Left ventricle myocardium superior (tissue), 1 donor: ENCODE data around the gene JPH3. TPM values are rescaled to one million over a fixed set of nuclear protein-coding genes. Genes with fewer than 3 reads are reported as not detected.
A peak's percentile ranks its signal among the peaks of the same experiment; 100 is the strongest.

Source experiments
- ATAC-seq: fragments of 200-7000 bp; cut with Tn5 transposase; one replicate; pipeline ENCODE4 v1.9.1; 2020; ENCODE audit warnings: mild to moderate bottlenecking, moderate library complexity
- DNase-seq: peaks from one replicate; pipeline ENCODE4 v3.0.0-alpha.2; 2020
- intact Hi-C: fragments of 100-400 bp; cut with micrococcal nuclease; formaldehyde crosslinking; loops from one replicate; pipeline ENCODE4 v1.11.0; 2022
- total RNA-seq: library from RNA; stranded (reverse); fragmentation: NEBNext Ultra II Directional; extraction: Animal tissue kit (Norgen Biotek cat#: 25700); gene quantifications from one replicate; pipeline ENCODE4 v1.2.1, GENCODE V29; 2021
- donor health status: DM: no; HTN: yes; CAD: no; lungs with severe emphysema.

JPH3 gene
- total RNA-seq, 1 donor from 2014 or later, result 0.12 TPM

DNA sequence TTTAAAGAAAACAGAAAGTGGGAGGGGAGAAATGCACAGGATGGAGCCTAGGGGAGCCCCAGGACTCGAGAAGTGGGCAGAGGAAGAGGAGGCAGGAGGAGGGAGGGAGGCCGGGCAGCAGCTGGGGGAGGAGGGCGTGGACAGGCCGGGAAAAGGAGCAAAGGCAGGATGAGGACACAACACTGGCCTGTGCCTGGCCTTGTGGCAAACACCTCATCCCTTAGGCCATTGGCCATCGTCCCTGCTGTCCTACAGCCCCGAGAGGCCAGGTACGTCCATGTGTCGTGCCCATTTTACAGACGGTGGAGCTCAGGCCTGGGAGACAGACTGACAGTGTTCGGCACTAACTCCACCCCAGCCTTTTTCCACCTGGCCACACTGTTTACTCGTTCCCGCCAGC lies 15.9 kb downstream of the JPH3 start:
- ATAC-seq, result no peak
- no peak for DNase-seq
- intact Hi-C loops, result no loop called here

DNA sequence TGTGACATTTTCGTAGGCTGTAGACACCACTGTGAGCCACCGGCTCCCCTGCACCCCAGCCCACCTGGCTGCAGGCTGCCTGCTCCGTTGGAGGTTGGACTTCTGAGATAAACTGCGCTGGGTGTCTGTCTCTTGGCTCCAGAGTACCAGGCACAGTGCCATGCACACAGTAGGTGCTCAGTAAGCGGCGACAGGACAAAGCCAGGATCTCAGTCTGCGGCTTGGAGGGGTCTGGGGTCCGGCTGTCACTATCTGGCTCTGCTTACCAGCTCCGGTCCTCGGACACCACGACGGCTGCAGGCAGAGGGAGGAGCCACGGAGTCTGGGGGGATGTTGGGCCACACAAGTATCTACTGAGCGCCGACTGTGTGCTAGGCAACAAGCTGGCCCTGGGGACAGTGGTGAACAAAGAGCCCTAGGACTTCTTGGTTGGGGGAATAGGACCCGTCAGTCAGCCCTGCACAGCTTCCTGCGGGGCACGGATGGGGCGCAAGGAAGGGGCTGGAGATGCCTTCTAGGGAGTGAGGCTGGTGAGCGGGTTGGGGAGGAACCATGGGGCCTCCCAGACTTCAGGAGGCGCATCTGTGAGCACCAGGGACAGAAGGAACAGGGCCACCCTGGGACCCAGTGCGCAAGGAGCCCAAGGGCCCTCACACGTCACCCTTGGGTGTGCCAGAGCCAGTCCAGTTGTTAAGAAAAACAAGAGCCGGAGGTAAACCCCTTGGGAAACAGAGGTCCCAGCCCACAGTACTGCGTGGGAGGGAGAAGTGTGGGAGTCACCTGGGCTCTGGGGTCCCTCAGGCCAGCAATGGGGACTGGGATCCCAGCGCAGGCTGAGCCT lies 17.3 kb downstream of the JPH3 start:
- no peak for DNase-seq
- ATAC-seq, result no peak
- intact Hi-C loops, result no loop called here

DNA sequence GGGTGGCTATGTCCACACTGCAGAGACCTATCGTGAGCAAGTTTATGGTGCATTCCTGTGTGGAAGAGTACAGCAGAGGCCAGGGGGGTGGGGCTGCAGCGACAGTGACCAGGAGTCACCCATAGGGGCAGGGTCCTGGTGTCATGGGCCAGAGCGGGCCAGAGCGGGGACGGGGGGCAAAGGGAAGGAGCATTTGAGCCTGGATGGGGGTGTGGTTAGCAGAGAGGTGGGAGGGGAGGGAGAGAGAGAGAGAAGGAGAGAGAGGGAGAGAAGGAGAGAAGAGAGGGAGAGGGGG lies 17.8 kb downstream of the JPH3 start:
- intact Hi-C loops, result no loop called here
- ATAC-seq (no peak), DNase-seq (no peak)

DNA sequence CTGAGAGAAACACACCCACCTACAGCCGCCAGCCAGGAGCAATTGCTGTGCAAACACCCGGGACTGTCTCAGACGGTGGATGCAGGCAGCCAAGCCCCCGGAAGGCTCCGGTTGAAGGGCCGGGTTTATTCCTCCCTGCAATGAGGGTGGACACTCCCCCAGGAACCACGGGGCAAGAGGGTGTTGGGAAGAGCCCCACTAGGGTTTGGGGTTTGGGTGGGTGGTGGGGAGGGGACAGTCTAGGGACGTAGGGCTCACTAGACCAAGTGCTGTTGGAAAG lies 19.2 kb downstream of the JPH3 start:
- ATAC-seq (no peak), DNase-seq (no peak)
- intact Hi-C loops, result no loop called here

DNA sequence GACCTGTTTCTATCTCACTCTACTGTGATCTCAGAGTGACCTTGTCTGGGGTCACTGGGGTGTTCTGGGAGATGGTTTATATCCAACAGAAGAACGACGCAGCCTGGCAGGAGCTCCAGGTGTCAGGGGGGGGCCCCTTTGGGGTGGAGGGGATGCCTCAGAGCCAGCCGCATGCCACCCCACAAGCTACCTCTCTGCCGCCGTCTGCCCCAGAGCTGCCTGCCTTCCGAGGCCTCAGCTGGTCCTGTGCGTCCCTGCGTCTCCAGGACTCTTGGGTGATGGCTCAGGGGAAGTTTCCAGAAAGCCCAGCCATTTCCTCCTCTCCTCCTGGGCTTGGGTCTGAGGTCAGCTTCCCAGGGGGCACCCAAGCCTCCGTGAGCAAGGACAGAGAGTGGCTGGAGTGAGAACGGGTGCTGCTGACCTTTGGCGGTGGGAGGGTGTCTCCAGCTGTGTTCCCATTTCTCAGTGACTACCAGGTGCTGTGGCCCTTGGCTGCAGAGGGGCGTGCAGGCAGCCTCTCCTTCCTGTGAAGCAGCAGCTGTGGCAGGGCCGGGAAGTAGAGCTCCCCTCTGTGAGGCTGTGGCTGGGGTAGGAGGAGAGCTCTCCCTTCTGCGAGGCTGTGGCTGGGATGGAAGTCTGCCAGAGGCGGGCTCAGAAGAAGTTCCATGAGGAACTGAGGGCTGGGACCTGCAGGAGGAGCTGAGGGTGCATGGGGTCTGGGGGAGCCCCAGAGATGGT lies 19.8 kb downstream of the JPH3 start:
- no peak for DNase-seq

DNA sequence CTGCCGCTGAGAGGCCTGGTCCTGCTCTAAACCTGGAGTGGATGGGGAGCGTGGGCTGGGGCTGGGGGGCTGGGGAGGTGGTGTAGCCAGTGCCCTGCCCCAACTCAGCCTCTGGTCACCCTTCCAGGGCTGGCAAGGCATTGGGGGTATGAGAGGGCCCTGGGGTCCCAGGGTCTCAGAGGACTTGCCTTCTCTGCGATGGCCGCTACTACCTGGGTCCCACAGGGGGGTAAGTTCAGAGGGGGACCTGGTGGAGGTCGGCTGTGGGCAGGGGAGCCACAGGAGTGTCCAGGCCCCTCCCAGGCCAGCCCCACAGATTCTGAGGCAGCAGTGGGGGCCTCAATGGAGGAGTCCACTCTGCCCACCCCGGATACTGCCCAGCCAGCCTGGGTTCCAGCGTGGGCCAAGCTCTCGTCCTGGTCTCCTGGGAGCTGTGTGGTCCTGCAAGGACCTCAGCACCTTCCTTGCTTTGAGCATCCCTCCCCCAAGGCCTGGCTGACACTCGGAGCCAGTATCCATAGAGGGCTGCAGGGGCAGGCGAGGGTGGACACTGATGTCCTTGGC lies 20.5 kb downstream of the JPH3 start:
- no peak for ATAC-seq
- no peak for DNase-seq
- intact Hi-C loops, result no loop called here

More for the DNA sequence above, 19.8 kb downstream of the JPH3 start:
- no peak for ATAC-seq
- intact Hi-C loops, result no loop called here

DNA sequence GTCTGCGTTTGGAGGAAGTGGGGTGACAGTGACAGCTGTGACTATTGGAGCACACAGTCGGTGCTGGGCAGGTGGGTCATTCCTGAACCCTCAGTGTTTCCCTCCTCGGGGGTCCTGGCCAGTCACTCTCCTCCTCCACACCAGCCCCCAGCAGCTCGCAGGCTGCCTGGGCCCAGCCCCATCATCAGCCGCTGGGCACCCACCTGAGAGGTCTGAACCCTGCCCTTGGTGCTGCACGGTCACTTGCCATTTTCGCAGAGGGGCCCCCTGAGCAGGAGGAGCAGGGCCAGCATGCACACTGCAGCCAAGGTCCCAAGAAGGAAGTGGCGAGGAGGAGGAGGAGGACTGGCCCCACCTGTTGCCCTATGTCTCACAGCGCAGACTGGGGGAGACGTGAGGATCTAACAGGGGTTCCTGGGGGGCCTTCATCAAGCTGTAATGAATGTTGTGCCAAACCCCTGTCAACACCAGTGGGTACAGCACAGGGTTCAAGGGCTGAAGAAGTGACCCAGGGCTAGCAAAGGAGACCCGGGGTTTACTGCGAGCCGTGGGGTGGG lies 23.0 kb downstream of the JPH3 start:
- no peak for ATAC-seq
- DNase-seq, result no peak
- intact Hi-C loops, result no loop called here

DNA sequence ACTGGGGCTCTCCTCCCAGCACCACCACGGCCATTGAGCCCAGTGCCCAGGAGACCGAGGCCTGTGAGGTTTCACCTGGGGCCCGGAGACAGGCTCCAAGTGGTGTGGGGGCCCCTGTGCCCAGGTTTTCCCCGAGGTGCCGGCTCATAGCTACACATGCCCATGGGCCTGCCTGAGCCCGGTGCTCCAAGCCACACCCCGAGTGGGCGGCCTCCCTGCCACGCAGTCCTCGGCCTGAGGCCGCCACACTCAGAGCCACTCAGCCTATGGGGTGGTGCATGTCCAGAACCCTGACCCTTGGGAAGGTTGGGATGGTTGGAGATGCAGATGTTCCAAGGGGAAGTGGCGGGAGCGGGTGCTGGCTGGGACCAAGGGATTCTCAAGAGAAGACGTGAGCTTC lies 24.1 kb downstream of the JPH3 start:
- DNase-seq (no peak), ATAC-seq (no peak)
- intact Hi-C loops, result no loop called here

DNA sequence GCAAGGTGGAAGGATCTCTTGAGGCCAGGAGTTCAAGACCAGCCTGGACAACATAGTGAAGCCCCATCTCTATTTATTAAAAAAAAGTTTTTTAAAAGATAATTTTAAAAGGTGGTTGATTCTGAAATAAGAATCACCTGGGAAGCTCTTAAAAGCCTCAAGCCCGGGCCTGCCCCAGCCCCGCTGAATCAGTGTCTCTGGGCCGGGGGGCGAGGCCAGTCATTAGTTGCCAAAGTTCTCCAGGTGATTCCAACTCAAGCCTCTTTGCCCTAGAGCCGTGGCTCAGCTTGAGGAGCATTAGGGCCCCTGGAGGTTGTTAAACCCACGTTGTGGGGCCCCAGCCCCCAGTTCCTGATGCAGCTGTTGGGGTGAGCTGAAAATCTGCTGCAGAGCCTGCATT lies 24.6 kb downstream of the JPH3 start:
- DNase-seq, result no peak
- intact Hi-C loops, result no loop called here
- no peak for ATAC-seq

DNA sequence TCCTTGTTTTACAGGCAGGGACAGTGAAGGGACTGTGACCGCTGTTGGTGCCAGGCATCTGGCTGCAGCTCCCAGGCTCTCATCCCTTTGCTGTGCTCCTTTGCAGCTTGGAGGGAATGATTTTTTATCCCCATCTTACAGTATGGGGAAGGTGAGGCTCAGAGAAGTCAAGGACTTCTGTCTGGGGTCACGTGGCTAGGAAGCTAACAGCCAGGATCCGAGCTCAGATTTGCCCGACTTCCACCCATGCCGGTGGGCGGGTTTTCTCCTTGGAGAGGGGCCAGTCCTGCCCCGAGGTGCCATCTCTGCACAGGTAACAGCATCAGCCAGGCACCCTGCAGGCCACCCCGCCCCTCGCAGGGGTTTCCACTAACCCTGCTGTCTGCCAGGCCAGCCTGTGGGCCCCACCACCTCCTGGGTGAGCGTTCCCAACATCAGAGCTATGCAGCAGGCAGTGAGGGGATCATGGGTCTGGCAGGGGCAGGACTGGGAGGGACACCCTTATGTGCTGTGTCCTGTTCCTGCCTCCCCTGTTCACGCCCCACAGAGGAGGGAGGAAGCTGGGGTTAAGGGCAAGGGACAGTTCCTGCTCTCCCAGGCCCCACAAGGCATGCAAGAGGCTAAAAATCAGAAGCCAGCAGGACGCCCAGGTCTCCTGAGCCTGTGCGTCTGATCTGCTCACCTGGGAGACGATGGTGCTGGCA lies 25.4 kb downstream of the JPH3 start:
- intact Hi-C loops, result no loop called here
- no peak for ATAC-seq
- no peak for DNase-seq

DNA sequence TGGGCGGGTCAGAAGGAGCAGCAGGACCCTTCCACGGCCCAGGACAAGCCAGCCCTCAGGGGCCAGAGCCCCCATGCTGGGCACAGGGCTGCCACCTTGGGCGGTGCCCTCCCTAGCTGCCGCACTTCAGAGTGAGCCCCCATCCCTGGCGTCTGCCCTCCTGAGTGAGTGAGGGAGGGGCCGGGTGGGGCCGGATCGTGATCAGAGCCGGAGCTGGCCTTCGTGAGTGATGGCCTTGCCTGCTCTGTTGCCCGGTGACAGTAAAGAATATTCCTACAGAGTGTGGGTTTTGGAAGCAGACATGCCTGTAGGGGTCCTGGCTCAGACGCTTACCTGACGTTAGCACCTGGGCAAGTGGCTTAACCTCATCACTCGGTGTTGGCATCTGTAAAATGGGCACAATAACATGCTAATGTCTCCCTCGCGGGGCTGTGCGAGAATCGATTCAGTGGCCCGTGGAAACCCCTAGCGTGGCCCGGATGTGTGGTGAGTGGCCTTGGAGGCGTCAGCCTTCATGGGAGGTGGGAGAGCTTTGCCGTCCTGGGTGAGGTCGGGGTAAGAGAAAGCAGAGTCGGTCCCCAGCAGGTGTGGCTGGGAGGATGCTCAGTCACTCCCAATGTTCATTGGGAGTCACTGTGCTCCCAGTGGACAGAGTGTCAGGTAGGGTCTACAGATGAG lies 26.1 kb downstream of the JPH3 start:
- DNase-seq (no peak), ATAC-seq (no peak)
- intact Hi-C loops, result no loop called here

DNA sequence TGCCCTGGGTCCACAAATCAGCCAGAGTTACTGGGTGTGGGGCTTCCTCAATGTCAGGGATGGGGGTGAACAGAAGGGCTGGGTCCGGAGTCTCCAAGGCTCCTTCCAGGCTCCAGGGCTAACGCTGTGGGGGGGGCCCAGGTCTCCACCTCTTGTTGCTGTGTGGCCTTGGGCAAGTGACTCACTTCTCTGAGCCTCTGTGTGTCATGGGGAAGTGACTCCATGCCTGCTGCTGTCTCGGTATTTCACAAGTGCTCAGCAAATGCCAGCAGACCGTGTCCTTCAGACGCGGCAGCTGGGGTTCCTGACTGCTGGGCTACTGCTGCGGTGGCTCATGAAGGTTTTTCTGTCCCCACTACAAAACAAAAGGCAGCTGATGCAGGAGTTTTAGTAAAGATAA lies 26.6 kb downstream of the JPH3 start:
- ATAC-seq, result no peak
- DNase-seq, result no peak
- intact Hi-C loops, result no loop called here

DNA sequence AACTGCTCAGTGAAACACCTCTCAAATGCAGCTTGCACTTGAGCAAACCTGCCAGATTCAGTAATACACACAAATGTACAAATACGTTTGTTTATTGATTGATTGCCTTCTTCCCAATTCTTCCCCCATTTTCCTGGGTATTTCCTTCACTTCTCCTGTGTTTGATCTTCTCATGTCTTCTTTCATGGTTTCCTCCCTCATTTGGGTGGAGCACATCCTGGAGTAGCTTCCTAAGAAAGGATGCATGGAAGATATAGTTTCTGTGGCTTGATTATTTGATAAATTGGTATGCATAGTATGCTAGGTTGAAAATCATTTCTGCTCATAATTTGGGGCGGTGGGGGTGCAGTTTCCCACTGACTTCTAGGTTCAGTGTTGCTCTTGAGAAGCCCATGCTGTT lies 28.8 kb downstream of the JPH3 start:
- DNase-seq (no peak), ATAC-seq (no peak)
- intact Hi-C loops, result no loop called here

DNA sequence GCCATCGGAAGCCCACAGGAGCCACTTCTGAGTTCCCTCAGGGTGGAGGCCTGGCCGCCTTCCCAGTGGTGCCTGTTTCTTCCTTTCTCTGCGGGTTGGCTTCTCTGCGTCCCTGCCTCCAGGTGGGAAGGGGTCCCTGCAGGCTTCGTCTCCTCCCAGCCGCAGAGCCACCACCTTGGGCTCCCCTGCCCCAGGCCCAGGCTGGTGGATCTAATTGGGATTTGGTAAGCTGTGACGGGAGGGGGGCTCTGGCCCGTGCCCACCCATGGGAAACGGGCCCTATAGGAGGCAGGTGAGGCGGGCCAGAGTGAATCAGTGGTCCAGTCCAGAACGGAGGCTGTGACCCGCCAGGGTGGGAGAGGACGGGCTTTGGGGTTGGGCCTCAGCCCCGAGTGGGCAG lies 32.1 kb downstream of the JPH3 start:
- intact Hi-C loops, result no loop called here
- ATAC-seq, result no peak
- DNase-seq, result no peak

DNA sequence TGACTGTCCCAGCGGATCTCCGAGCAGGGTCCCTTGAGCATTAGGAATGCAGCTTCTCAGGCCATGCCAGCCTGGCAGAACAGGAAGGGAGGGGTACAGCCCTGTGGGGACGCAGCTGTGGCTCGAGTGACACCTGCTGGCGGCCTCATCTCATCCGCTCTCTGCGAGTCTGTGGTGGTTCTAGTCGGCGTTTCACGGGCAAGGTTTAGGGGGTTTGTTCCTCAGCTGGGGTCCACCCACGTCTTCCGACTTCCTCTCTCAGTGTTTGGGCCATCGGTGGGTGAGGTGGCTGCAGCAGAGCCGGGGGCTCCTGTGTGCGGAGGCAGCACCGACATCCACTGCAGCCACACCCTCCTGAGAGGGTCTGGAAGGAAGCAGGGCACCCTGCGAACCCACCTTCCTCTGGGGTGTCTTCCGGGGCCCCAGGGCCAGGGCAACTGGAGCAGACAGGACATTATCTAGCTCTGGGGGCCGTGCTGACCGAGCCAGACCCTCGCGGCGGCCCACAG lies 33.3 kb downstream of the JPH3 start:
- DNase-seq (peak; percentile 73), ATAC-seq (peak; percentile 88)
- intact Hi-C loops, result no loop called here

DNA sequence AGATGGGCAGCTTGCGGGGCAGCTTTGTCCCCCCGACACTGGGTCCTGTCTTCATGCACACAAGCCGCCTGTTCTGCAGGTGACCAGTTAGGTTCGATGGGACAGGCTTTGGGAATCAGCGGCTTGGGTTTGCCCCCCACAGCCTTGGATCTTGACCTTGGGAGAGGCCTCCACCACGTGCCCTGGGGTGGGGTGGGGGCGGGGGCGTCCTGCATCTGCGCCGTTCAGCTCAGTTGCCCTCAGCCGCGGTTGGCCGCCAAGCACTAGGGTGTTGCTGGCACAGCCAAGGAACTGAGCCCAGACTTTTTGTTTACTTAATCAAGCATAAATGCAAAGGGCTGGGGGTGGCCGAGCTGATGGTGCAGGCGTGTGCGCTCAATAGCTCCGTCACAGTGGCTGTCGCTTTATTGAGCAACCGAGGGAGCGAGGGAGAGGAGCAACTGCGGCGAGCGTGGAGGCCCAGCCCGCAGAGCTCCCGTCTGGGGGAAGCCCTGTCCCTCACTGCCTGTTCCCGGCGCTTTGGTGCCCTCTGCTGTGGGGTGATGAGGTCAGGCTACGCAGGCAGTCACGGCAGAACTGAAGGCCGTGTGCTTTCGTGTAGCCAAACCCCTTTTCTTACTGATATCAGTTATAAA lies 33.9 kb downstream of the JPH3 start:
- intact Hi-C loops, result no loop called here
- DNase-seq, result peak; percentile 91
- peak; percentile 98 for ATAC-seq

DNA sequence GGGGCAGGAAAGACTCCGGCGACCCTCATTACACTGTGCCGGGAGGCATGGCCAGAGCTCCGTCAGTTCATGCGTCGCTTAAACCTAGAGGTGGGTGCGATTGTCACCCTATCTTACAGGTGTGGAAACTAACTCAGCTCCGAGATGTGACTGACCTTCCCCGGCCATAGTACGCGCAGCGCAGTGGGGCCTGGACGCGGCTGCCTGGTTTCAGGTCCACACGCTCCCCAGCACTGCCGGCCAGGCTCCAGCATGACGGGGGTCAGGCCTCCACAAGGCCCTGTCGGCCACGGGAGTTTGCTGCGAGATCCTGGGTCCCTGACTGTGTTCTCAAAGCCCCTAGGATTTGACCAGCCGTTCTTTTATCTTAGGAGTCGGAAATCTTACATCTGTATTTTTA lies 34.4 kb downstream of the JPH3 start:
- intact Hi-C loops, result no loop called here
- ATAC-seq (no peak), DNase-seq (no peak)

DNA sequence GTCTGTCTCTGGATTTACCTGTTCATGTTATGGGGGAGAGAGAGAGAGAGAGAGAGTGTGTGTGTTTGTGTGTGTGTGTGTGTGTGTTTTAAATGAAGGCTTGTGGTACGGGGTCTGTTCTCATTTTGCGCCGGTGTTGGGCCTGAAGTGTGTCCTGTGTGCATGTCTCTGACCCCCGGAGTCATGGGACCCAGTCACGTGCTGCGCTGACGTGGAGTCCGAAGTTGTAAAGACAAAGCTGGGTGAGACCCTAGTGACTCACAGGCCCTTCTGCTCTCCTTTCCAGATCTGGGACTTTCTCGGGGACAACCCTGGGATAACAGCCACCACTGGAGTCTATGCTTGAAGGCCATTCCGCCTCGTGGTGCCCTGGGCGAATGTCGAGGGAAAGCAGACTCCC lies 35.0 kb downstream of the JPH3 start:
- intact Hi-C loops, result no loop called here
- DNase-seq, result no peak
- ATAC-seq, result no peak

DNA sequence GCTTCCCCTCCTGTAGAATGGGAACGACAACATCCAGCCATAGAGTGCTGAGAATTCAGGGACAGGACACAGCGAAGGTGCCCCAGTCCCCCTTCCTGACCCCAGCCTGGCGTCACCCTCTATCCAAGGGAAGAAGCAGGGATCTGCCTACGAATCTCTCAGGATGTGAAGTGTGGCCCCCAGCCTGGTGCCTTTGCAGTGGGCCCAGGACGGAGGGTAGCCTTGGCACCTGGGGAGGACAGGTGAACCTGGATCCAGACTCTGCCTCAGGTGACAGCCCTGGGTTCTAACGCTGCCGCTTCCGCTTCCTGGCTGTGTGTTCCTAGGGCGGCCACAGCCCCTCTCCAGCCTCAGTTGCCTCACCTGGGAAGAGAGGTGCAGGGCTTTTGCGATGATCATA lies 36.4 kb downstream of the JPH3 start:
- intact Hi-C loops, result no loop called here
- DNase-seq, result no peak
- ATAC-seq, result no peak
